Panc1 (cell line): Measurements from ENCODE around the gene KCNQ1. TPM values are rescaled to one million over a fixed set of nuclear protein-coding genes. Genes with fewer than 3 reads are reported as not detected.

ENCODE experiments used
- ATAC-seq: fragments of 200-7000 bp; cut with Tn5 transposase; 2 replicates; pipeline ENCODE4 v1.9.1; 2020; ENCODE audit warnings: mild to moderate bottlenecking, moderate library complexity
- BruUV-seq: library from RNA; stranded (reverse); fragments of 400-500 nt; replicated peaks from 2 replicates; lab custom pipeline; 2021; lab: Mats Ljungman, UMichigan
- CTCF ChIA-PET: fragments of 300-600 bp; sonication (Branson Sonifier 250); formaldehyde crosslinking; loops from one replicate; lab custom pipeline; 2022; ENCODE audit warnings: antibody characterized with exemption; lab: Charles Lee
- POLR2A ChIA-PET: fragments of 300-600 bp; sonication (Branson Sonifier 250); formaldehyde crosslinking; loops from one replicate; lab custom pipeline; 2022; ENCODE audit warnings: antibody characterized with exemption; lab: Charles Lee
- DNase-seq: peaks from one replicate; pipeline ENCODE4 v3.0.0-alpha.2; 2010; ENCODE audit warnings: low read depth, low spot score
- H3K27ac ChIP-seq: 2 replicates; pipeline ENCODE4 v1.5.1; 2011; ENCODE audit warnings: mild to moderate bottlenecking, low read length, inconsistent platforms
- H3K27me3 ChIP-seq: fragments of 200-500 bp; sonication (Bioruptor generic); 2 replicates; pipeline ENCODE4 v1.6.0; 2014; ENCODE audit warnings: low read length, inconsistent platforms; ENCODE audit not compliant: control insufficient read depth, insufficient read depth
- H3K36me3 ChIP-seq: fragments of 200-500 bp; sonication (Bioruptor generic); 2 replicates; pipeline ENCODE4 v1.5.1; 2014; ENCODE audit warnings: inconsistent platforms, mild to moderate bottlenecking, low read length, moderate library complexity; ENCODE audit not compliant: control insufficient read depth, insufficient read depth
- H3K4me1 ChIP-seq: 2 replicates; pipeline ENCODE4 v1.5.1; 2011; ENCODE audit warnings: inconsistent platforms, mild to moderate bottlenecking, low read length, moderate library complexity; ENCODE audit not compliant: control insufficient read depth, insufficient read depth
- H3K4me3 ChIP-seq, 2 experiments: 2 replicates each; pipeline ENCODE4 v1.5.1; 2011 to 2012; ENCODE audit warnings: low read depth in 2 of 2, low read length in 2 of 2, mild to moderate bottlenecking in 2 of 2, inconsistent platforms in 1 of 2, moderate library complexity in 1 of 2
- H3K9me3 ChIP-seq: fragments of 200-500 bp; sonication (Bioruptor generic); 2 replicates; pipeline ENCODE4 v1.5.1; 2014; ENCODE audit warnings: low read depth, mild to moderate bottlenecking, inconsistent platforms, low read length, moderate library complexity; ENCODE audit not compliant: control insufficient read depth, insufficient read depth
- POLR2AphosphoS5 ChIP-seq: IDR thresholded peaks from 2 replicates; pipeline ENCODE4 v1.6.1; 2012; ENCODE audit warnings: mild to moderate bottlenecking, low read depth, low read length, moderate library complexity
- SIN3A ChIP-seq: IDR thresholded peaks from 2 replicates; pipeline ENCODE4 v1.6.1; 2012; ENCODE audit warnings: low read depth, mild to moderate bottlenecking, low read length, moderate library complexity, borderline replicate concordance; ENCODE audit not compliant: insufficient read depth
- TCF7L2 ChIP-seq: IDR thresholded peaks from 2 replicates; pipeline ENCODE4 v1.6.1; 2011; ENCODE audit warnings: mild to moderate bottlenecking, low read depth, low read length, inconsistent platforms
- in situ Hi-C: cut with HindIII; loops from 2 replicates; pipeline ENCODE4 v1.10.0; 2016; ENCODE audit warnings: low sequenced_read_pairs, low pct_unique_long_range_greater_than_20kb
- intact Hi-C: fragments of 100-400 bp; cut with micrococcal nuclease; formaldehyde crosslinking; loops from one replicate; pipeline ENCODE4 v1.10.0; 2022; ENCODE audit not compliant: unreplicated experiment
- total RNA-seq: library from RNA; stranded (reverse); gene quantifications from one replicate; pipeline ENCODE4 v1.2.1, GENCODE V29; 2021; ENCODE audit not compliant: unreplicated experiment
- TF ChIP-seq, protein P1 (sequence below), 2 experiments: IDR thresholded peaks; 2 replicates each; pipeline ENCODE4 v1.6.1; 2011 to 2012; ENCODE audit warnings: low read depth in 2 of 2, control low read depth in 1 of 2, low read length in 1 of 2, mild to moderate bottlenecking in 1 of 2, moderate library complexity in 1 of 2; ENCODE audit not compliant: insufficient read depth in 1 of 2
- TF ChIP-seq, protein P2 (sequence below): fragments of 450-650 bp; IDR thresholded peaks from 2 replicates; pipeline ENCODE4 v1.5.1; 2017; ENCODE audit warnings: mild to moderate bottlenecking

Gene KCNQ1
- total RNA-seq, 1 experiment from 2014 or later, result 1.0 TPM

DNA sequence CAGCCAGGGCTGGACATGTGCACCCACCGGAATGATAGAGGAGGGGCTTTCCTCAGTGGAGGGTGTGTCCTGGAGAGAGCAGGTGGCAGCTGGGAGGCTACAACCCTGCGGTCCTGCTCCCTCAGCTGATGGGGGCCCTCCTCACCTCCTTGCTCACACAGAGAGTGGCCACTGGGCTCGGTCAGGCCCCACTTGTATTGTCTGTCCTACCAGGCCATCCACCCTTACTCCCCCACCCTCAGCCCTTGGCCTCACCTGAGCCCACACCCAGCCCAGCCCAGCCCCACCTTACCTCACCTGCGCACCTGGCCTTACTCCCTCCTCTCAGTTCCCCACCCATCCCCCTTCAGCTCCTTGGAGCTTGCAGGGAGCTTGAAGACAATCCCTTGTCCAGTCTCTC, 3.6 kb upstream of the KCNQ1 start:
- TF ChIP-seq, protein P1, sequence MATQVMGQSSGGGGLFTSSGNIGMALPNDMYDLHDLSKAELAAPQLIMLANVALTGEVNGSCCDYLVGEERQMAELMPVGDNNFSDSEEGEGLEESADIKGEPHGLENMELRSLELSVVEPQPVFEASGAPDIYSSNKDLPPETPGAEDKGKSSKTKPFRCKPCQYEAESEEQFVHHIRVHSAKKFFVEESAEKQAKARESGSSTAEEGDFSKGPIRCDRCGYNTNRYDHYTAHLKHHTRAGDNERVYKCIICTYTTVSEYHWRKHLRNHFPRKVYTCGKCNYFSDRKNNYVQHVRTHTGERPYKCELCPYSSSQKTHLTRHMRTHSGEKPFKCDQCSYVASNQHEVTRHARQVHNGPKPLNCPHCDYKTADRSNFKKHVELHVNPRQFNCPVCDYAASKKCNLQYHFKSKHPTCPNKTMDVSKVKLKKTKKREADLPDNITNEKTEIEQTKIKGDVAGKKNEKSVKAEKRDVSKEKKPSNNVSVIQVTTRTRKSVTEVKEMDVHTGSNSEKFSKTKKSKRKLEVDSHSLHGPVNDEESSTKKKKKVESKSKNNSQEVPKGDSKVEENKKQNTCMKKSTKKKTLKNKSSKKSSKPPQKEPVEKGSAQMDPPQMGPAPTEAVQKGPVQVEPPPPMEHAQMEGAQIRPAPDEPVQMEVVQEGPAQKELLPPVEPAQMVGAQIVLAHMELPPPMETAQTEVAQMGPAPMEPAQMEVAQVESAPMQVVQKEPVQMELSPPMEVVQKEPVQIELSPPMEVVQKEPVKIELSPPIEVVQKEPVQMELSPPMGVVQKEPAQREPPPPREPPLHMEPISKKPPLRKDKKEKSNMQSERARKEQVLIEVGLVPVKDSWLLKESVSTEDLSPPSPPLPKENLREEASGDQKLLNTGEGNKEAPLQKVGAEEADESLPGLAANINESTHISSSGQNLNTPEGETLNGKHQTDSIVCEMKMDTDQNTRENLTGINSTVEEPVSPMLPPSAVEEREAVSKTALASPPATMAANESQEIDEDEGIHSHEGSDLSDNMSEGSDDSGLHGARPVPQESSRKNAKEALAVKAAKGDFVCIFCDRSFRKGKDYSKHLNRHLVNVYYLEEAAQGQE (IDR thresholded peaks at IDR 0.05; ENCODE audit: insufficient read depth in 1 of 2, low read depth in 2 of 2, low read length in 1 of 2), result no peak
- TF ChIP-seq POLR2AphosphoS5 (no peak), TCF7L2 (no peak), SIN3A (no peak)
- TF ChIP-seq, protein P2, sequence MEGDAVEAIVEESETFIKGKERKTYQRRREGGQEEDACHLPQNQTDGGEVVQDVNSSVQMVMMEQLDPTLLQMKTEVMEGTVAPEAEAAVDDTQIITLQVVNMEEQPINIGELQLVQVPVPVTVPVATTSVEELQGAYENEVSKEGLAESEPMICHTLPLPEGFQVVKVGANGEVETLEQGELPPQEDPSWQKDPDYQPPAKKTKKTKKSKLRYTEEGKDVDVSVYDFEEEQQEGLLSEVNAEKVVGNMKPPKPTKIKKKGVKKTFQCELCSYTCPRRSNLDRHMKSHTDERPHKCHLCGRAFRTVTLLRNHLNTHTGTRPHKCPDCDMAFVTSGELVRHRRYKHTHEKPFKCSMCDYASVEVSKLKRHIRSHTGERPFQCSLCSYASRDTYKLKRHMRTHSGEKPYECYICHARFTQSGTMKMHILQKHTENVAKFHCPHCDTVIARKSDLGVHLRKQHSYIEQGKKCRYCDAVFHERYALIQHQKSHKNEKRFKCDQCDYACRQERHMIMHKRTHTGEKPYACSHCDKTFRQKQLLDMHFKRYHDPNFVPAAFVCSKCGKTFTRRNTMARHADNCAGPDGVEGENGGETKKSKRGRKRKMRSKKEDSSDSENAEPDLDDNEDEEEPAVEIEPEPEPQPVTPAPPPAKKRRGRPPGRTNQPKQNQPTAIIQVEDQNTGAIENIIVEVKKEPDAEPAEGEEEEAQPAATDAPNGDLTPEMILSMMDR, result no peak
- no peak overlapping the region for H3K27ac ChIP-seq
- no peak for ATAC-seq
- CTCF ChIA-PET, result no interaction called here
- BruUV-seq, result no TSS peak
- H3K4me3 ChIP-seq, result no peak overlapping the region
- in situ Hi-C loops, result no loop called here
- DNase-seq, result no peak
- H3K36me3 ChIP-seq, result no peaks in the 10 kb centered on the region
- H3K9me3 ChIP-seq, result no peaks in the 10 kb centered on the region
- POLR2A ChIA-PET, result no interaction called here
- intact Hi-C loops, result no loop called here
- peaks cover 4% of the 10 kb centered on the region; the same call in 1 of the 2 replicates for H3K27me3 ChIP-seq
- peaks cover 5% of the 10 kb centered on the region; the same call in 1 of the 2 replicates for H3K4me1 ChIP-seq

DNA sequence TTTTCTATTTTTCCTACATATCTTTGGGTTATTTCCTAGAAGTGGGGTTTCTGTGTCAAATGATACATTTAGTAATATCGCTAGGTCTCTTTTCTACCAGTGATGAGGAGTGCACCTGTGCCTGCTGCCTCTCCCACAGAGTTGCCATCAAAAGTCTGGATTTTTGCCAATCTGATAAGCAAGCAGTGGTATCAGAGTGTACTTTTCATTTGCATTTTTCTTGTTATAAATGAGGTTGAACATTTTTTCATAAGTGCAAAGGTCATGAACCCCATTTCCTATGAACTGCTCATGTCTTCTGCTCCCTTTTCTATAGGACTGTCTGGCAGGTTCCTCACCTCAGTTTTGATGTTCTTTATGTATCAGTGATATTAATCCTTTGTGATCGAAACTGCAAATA, 2.2 kb upstream of the KCNQ1 start:
- intact Hi-C loops, result no loop called here
- peaks cover 8% of the 10 kb centered on the region; the same call in 1 of the 2 replicates for H3K27me3 ChIP-seq
- H3K27ac ChIP-seq, result no peak overlapping the region
- ATAC-seq (no peak), DNase-seq (no peak)
- ChIA-PET CTCF (no interaction called here), POLR2A (no interaction called here)
- TF ChIP-seq, protein P2, result no peak
- TF ChIP-seq TCF7L2 (no peak), POLR2AphosphoS5 (no peak), SIN3A (no peak)
- TF ChIP-seq, protein P1 (IDR thresholded peaks at IDR 0.05; ENCODE audit: insufficient read depth in 1 of 2, low read depth in 2 of 2, low read length in 1 of 2), result no peak
- H3K4me1 ChIP-seq, result peaks cover 7% of the 10 kb centered on the region; the same call in 1 of the 2 replicates
- in situ Hi-C loops, result no loop called here
- BruUV-seq, result no TSS peak
- H3K9me3 ChIP-seq, result no peaks in the 10 kb centered on the region
- H3K4me3 ChIP-seq, result no peak overlapping the region
- H3K36me3 ChIP-seq, result no peaks in the 10 kb centered on the region
